PFSK-1 (cell line): ENCODE data around the gene FBXL14.

Experiments
- FOXP2 ChIP-seq: optimal IDR thresholded peaks from 2 replicates; pipeline ENCODE3; 2011; ENCODE audit warnings: borderline replicate concordance, control low read depth, inconsistent platforms; ENCODE audit not compliant: insufficient read depth; ENCODE audit errors: extremely low read length, extremely low read depth
- POLR2AphosphoS5 ChIP-seq: IDR thresholded peaks from 2 replicates; pipeline ENCODE4 v1.6.1; 2012; ENCODE audit warnings: low read depth, mild to moderate bottlenecking, control low read depth, low read length, moderate library complexity
- SIN3A ChIP-seq: IDR thresholded peaks from 2 replicates; pipeline ENCODE4 v1.6.1; 2012; ENCODE audit warnings: mild to moderate bottlenecking, low read length, moderate library complexity, borderline replicate concordance; ENCODE audit not compliant: insufficient read depth
- TAF1 ChIP-seq: IDR thresholded peaks from 2 replicates; pipeline ENCODE4 v1.6.1; 2012; ENCODE audit warnings: low read length, control low read depth, borderline replicate concordance; ENCODE audit not compliant: insufficient read depth
- TF ChIP-seq, protein P1 (sequence below), 2 experiments: IDR thresholded peaks; 2 replicates each; pipeline versions ENCODE4 v1.6.1 to v1.8.0; 2011 to 2012; ENCODE audit warnings: low read depth in 2 of 2, low read length in 2 of 2, control low read depth in 1 of 2, inconsistent platforms in 1 of 2, mild to moderate bottlenecking in 1 of 2, moderate library complexity in 1 of 2; ENCODE audit not compliant: insufficient read depth in 1 of 2

Gene FBXL14

DNA sequence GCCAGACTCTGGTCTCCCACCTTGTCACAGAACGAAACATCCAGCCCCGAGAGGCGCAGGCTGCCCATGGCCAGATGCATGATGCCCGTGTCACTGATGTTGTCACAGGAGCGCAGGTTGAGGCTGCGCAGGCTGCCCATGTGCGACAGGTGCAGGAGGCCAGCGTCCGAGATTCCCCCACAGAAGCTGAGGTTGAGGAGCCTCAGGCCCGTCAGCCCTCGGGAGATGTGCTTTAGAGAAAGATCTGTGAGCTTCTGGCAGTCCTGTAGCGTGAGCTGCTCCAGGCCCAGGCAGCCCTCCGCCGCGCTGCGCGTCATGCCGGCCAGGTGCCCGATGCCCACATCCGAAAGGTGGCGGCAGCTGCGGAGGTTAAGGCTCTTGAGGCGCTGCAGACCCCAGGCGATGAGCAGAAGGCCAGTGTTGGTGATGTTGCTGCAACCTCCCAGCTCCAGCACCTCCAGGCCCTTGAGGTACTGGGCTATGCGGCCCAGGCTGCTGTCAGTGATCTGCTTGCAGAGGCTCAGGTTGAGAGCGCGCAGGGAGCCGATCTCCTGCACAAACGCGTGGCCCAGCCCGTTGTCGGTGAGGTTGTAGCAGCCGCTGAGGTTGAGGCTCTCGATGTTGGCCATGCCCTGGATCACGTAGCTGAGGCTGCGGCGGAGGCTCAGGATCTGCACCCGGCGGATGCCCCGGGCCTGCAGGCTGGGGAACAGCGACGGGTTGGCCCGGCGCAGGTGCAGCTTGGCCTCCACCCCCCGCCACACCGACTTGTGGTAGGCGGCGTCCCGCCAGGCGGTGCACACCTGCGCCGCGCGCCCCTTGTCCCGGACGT is 991 bp downstream of the FBXL14 start:
- TF ChIP-seq FOXP2 = no peak
- 0 out of 2 replicates have a peak, but pooled peaks have one; percentile 54 for TF ChIP-seq POLR2AphosphoS5

DNA sequence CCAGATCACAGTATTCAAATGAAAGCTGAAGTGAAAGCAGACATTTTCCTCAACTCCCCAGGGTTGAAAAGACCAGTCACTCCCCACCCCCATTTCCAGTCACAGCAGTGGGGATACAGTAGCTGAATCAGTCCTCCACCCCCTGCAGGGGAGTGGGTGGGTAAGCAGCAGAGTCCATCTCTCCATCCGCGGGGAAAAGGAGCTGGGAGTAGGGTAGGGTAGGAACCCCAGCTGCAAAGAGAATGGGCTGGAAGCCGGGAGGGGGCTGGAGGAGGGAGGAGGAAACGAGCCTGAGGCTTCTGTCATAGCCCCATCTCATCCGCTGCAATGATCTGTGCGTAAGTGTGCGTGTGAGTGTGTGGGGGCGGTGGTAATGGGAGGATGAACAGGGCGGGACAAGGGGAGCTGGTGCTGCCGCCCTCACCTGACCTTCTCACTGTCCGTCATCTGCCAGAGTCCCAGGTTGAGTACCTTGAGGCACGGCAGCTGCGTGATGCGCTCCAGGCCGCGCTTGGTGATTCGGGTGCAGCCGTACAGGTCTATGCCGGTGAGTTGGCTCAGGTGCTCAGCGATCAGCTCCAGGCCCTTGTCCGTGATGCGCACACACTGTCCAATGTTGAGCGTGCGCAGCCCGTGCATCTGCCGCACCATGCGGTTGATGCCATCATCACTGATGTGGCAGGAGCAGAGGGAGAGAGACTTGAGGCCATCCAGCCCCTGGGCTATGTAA is 1.8 kb downstream of the FBXL14 start:
- TF ChIP-seq POLR2AphosphoS5 (peak; percentile 49; the same call in 1 of the 2 replicates), SIN3A (peak; percentile 29; the same call in 1 of the 2 replicates), TAF1 (no peak)

DNA sequence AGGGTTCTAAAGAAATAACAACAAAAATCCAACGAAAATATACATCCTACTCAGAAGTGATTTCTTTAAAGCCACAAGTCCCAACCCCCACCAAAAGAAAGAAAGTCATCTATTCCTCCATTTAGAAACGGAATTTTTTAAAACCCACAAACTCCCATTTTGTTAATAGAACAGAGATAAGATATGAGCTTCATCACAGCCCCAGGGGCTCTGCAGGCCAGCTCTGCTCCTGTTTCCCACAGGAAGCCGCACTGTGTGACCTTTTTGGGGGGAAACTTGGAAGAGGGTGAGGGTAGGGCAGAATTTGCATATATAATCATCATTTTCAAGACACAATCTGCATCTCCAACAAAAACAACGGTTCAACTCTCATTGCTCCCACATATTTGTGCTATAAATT is 2.8 kb downstream of the FBXL14 start:
- TF ChIP-seq SIN3A (no peak), TAF1 (no peak), POLR2AphosphoS5 (no peak), FOXP2 (no peak)
- TF ChIP-seq, protein P1, sequence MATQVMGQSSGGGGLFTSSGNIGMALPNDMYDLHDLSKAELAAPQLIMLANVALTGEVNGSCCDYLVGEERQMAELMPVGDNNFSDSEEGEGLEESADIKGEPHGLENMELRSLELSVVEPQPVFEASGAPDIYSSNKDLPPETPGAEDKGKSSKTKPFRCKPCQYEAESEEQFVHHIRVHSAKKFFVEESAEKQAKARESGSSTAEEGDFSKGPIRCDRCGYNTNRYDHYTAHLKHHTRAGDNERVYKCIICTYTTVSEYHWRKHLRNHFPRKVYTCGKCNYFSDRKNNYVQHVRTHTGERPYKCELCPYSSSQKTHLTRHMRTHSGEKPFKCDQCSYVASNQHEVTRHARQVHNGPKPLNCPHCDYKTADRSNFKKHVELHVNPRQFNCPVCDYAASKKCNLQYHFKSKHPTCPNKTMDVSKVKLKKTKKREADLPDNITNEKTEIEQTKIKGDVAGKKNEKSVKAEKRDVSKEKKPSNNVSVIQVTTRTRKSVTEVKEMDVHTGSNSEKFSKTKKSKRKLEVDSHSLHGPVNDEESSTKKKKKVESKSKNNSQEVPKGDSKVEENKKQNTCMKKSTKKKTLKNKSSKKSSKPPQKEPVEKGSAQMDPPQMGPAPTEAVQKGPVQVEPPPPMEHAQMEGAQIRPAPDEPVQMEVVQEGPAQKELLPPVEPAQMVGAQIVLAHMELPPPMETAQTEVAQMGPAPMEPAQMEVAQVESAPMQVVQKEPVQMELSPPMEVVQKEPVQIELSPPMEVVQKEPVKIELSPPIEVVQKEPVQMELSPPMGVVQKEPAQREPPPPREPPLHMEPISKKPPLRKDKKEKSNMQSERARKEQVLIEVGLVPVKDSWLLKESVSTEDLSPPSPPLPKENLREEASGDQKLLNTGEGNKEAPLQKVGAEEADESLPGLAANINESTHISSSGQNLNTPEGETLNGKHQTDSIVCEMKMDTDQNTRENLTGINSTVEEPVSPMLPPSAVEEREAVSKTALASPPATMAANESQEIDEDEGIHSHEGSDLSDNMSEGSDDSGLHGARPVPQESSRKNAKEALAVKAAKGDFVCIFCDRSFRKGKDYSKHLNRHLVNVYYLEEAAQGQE (IDR thresholded peaks at IDR 0.05; ENCODE audit: insufficient read depth in 1 of 2, low read depth in 2 of 2, low read length in 2 of 2) = no peak

DNA sequence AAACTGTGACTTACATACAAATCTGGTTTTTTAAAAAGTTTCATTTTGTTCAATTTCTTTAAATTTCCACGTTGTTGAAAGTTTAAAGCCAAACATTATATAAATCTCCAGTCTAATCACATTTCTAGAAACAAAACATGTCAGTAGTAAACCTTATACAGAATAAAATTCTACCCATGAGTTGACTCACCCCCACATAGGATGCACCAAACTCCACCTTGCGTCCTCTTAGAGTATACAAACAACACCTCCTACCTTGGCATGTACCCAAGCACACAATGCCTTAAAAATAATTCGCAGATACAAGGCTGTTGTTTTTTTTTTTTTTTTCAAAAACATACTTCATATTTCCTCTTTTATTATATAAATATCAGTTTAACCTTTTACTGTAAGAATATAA is 3.3 kb downstream of the FBXL14 start:
- TF ChIP-seq SIN3A (no peak), TAF1 (no peak), FOXP2 (no peak)
- TF ChIP-seq, protein P1 (IDR thresholded peaks at IDR 0.05; ENCODE audit: insufficient read depth in 1 of 2, low read depth in 2 of 2, low read length in 2 of 2) = no peak

DNA sequence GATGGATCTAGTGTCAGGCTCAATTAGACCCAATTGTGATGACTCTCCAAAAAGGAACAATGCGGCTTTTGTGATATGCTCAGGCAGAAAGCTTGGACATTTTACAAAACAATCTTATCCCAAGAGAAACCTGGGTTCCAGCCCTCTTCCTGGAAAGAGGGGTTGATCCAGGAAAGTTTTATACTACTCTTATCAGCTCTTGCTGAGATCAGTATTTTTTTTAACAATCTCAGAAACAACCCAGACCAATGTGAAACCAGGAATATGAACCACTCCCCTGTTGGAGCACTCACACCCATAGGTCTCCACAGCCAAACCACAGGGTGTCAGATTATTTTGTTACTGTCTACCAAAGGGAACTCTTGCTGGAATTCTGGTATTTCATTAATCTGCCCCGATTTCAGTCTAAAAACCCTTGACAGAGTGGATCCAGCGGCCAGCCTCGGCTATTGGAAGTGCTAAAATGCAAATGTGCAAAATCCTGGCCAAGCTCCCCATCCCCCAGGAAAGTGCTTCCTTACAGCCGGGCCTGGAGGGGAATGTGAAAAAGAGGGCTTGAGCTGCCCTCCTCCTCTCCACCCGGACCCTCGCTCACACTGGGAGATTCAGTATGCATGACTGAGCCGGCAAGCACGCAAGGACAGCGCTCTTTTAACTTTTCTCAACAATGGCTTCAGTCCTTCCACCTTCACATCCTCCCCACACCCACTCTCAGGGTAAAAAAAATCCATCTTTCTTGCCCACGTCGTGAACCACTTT is 4.0 kb downstream of the FBXL14 start:
- TF ChIP-seq FOXP2 (no peak), SIN3A (peak; percentile 27; the same call in 1 of the 2 replicates)

DNA sequence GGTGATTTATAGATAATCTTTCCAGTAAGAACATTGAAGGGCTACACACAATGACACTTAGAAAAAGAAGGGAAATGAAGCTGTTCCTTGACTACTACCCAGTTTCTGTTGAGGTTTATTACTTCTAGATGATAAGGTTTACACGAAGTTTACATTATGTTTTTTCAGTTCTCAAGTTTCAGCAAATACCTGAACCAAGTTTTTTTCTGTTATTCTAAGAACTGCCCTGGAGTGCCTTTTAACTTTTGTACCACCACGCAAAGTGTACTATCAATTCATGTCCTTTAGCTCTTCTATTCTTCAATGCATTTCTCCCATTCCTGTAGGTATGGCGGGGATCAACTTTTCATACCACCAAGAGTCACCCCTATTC is 5.8 kb downstream of the FBXL14 start:
- TF ChIP-seq SIN3A (no peak), POLR2AphosphoS5 (no peak)
- TF ChIP-seq, protein P1 (IDR thresholded peaks at IDR 0.05; ENCODE audit: insufficient read depth in 1 of 2, low read depth in 2 of 2, low read length in 2 of 2) = no peak
